A673 (cell line): Measurements from ENCODE around the gene RUNX2.

Source experiments
- CTCF ChIP-seq: fragments of 300-800, 200-600 bp; sonication (generic); conservative IDR thresholded peaks from 2 replicates; pipeline ENCODE4 v1.5.1; 2017; ENCODE audit warnings: low read depth, mild to moderate bottlenecking, antibody characterized with exemption, low read length, moderate library complexity, mixed read lengths
- EZH2 ChIP-seq: fragments of 200-600 bp; sonication (generic); IDR thresholded peaks from 2 replicates; pipeline ENCODE4 v1.6.1; 2017; ENCODE audit warnings: borderline replicate concordance, low read depth, mild to moderate bottlenecking, mixed read lengths, antibody characterized with exemption, low read length; ENCODE audit not compliant: poor library complexity, severe bottlenecking

- no peak for TF ChIP-seq CTCF
- no peak for TF ChIP-seq EZH2
Measured at GRCh38 chr6:45513213-45513618, 185.1 kb downstream of the RUNX2 start.
